HCEC 1CT (cell line): Measurements from ENCODE around the gene FKTN.
A peak's percentile ranks its signal among the peaks of the same experiment; 100 is the strongest.

Experiments
- DNase-seq: peaks from one replicate; pipeline ENCODE4 v3.0.0-alpha.2; 2017

The FKTN gene

DNA sequence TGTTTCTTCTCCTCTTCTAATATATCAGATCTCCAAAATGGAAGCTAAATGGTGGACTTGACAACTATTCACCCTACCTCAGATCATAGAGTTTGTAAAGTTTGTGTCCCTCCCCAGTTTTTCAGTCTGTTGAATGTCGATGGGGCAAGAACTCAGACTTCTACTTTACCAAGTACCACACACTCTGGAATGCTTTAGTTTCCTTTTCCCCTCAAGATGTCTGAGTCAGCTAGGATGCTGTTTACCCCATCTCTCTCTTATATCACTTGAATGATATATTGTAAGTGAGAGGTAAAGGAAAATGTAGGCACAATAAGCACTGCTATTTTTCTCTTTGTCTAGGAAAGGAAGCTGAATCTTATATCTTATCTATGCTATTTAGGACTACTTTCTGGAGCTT is 78.4 kb downstream of the FKTN start:
- no peak for DNase-seq

DNA sequence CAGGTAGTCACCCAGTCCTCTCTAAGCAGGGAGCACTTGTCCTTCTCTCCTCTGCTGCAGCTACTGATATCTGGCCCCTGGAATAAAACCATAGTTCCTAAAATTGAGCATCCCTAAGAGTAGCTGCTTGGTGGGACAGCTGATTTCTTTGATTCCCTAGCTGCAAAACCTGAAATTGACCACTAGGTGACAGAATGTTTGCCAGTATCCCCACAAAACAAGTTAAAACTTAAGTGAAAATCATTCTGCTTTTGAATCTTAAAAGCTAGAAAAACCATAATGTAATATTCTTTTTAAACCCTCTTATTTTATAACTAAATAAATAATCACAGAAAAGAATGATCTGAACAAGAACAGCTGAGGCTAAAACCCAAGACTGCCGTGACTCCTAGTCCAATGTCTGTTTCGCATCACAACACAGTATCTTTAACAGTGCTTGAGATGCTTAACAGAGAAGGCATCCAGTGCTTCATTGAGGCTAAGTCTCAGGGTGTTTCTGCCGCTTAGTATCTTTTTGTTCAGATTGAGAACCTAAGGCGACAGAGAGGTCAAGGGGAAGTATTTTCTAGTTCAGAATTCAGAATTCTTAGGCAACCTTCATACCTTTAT is 80.0 kb downstream of the FKTN start:
- DNase-seq: peak; percentile 21

GRCh38 chr9:105639936-105640335 is 82.0 kb downstream of the FKTN start:
- no peak for DNase-seq

DNA sequence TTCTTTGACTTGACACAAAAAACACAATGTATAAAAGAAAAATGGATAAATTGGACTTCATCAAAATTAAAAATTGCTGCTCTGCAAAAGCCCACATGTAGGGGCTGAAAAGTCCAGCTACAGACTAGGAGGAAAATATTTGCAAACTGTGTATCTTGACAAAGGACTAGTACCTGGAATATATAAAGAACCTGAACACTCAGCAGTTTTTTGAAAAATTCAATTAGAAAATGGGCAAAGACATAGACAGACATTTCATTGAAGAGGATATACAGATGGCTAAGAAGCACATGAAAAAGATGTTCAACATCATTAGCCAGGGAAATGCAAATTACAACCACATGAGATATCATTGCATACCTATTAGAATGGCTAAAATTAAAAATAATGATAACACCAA is 85.9 kb downstream of the FKTN start:
- no peak for DNase-seq

DNA sequence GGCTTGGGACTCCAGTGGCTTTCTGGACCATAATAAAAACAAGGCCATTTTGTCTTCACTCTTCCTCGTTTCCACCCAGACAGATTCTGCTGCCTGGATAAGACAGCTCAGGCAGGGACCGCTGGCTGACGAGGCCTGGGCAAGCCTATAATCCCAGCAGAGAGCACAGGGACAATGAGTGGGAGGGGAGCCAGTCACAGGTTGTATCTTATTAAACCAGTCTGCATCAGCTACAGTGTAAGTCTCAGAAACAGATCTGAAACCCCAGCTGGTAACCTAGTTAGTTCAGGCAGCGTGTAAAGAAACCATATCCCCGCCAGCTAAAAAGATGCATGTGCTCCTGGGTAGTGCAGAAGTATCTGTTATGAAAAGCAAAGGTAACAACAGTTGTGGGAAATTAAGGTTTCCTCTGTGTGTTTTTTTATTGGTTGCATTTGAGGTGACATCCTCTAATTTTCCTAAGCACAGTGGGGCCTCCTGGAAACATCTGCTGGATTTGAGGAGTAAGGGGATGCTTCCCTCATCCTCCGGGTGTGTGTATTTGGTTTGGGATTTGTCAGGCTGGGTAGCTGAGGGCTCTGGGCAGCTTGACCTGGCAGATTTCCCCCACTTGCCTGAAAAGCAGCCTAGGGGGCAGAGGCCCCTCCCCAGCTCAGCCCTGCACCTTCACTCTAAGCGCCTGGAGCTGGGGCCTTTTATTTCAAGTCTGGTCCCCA is 89.1 kb downstream of the FKTN start:
- DNase-seq: no peak

DNA sequence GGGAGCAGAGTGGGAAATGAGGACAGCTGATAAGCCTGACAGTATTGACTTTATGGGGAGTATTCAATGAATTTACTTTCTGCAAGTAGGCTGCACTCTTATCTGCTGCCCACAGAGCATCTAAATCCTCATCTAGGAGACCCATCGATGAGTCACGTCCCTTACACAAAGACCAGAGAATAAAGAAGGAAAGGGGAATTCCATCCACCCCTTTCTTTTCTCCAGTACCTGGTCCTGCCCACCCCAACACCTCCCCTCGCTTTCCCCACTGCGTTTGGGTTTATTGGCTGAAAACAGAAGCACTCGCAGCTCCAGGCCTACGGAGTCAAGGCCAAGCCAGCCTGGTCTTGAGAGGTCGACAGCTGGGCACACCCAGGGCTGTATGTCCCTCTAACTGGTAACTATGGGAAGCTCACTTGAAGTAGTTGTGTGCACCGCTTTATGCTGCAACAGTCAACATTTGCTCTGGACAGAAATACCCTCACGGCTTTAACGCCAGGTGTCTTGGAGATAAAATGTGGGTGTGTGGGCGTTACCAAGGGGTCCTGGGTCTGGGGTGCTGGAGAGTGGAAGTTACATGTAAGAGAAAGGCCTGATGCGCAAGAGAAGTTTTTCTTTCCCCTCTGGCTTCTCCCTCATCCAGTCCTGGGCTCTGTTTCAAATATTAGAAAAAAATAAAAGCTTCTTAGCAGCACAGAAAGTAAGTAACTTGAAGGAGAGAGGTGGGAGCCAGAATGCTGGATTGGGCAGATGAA is 89.8 kb downstream of the FKTN start:
- DNase-seq: no peak

DNA sequence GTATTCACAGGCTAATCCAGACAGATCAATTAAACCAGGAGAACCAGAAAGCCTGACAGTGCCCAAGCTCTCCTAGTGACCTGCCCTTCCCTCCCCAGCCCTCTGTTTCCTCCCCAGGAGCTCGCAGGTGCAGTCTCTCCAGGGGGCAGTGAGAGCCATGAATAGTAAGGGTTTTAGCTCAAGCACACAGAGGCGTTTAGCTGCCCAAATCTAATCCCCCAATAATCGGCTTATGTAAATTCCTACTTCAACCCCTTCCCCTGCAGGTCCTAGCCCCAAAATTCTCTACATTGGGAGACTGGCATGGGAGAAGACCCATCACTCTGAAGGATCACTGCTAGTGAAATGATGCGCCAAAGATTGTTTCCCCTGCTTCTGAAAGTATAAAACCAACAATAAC is 93.9 kb downstream of the FKTN start:
- DNase-seq: no peak

- DNase-seq: no peak
These were observed 98.4 kb downstream of the FKTN start for GRCh38 chr9:105656131-105656921.

DNA sequence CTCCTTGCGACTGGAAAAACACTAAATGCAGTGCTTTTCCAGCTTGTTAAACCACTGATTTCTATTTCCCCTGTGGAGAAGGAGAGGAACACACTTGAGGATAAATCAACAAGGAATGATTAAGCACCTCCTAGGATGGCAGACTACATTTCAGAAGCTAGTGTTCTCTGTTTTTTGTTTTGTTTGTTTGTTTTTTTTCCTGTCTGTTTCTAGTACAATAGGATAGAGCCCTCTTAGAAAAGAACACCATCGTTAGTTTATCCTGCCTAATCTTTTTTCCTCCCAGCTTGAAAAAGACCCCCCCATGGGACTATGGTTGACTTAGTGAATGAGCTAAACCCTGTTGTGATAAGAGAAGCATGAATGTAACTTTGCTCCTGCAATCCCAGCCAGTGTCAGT is 100.4 kb downstream of the FKTN start:
- DNase-seq: no peak

DNA sequence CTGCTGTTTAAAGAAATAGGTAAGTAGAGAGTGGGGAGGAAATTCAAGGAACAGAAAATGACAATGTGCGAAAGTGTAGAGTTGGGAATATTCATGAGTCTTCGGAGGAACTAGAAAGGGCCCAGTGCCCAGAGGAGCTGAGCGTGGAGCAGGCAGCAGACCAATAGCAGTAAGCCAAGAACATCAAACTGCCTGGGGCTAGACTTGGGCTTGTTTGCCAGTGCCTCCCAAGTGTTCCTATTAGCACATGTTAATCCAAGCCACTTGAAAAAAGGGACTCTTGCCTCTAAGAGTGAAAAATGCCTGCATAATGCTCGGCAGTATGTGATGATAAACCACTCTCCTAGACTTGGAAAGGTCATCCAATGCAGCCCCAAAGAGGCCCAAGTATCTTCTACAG is 103.1 kb downstream of the FKTN start:
- no peak for DNase-seq

GRCh38 chr9:105662184-105663104 is 104.5 kb downstream of the FKTN start, which contains the start of gene TAL2:
Gene TAL2, plus strand, starts transcription at chr9:105662457. Its CDS starts 40 bp downstream, at chr9:105662497.
- DNase-seq: no peak

DNA sequence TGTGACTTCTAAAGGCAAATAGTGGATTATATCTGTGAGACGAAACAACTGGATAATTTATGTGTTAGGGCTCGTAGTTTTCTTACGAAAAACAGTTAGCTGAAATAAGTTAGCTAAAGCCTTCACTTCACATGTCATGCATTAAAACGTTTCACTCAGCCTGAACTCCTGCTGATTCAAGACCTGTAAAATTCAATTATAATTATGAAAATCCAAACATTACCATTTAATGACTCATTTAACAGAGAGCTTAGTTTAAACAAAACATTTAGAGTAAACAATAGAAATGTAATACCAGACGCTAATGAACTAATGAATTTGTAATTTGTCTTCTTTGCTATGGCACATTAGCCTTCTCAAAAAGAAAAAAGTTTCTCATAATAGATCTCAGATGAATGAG is 106.0 kb downstream of the FKTN start:
- DNase-seq: no peak

GRCh38 chr9:105667867-105668266 is 109.9 kb downstream of the FKTN start:
- DNase-seq: no peak

- DNase-seq: no peak
These were observed 112.4 kb downstream of the FKTN start for GRCh38 chr9:105670315-105670714.

DNA sequence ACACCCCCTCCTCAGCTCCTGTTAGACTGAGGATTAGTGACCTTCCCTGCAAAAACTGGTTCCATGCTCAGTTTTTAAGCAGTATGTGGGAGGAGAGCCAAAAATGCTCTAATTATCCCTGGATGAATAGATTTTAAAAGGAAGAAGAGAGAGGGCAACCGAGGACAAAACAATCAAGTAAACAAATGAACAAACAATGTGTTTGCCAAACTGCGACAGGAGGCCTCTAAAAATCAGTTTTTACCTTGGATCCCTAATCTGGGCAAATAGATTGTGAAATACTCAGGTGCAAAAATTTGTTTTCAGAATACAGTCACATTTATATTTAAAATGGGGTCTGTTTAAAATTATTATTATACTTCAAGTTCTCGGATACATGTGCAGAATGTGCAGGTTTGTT is 112.8 kb downstream of the FKTN start:
- DNase-seq: no peak

- no peak for DNase-seq
These were observed 114.8 kb downstream of the FKTN start for GRCh38 chr9:105672711-105673234.

DNA sequence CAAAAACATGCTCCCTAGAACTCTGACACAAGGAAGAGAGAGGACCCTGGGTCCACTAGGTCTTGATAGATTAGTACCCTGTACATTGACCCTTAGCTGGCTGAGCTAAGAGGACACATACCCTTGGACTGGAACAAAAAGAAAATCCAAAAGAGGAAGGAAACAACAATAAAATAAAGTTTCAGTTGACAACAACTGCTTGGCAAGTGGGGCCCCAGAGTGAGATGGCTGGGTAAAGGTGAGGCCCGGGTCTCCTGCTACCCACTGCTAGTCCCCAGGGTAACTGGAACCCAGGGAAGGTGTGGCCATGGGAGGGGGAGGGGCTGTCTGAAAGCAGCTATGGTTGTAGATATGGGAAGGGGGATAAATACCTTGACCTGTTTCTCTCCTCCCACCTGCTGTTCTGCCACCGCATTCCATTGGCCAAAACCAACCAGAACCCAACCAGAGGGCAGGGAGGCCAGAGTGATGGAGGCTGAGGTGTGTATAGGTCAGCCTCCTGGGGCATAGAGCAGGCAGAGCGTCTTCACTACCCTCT is 116.0 kb downstream of the FKTN start:
- DNase-seq: no peak

DNA sequence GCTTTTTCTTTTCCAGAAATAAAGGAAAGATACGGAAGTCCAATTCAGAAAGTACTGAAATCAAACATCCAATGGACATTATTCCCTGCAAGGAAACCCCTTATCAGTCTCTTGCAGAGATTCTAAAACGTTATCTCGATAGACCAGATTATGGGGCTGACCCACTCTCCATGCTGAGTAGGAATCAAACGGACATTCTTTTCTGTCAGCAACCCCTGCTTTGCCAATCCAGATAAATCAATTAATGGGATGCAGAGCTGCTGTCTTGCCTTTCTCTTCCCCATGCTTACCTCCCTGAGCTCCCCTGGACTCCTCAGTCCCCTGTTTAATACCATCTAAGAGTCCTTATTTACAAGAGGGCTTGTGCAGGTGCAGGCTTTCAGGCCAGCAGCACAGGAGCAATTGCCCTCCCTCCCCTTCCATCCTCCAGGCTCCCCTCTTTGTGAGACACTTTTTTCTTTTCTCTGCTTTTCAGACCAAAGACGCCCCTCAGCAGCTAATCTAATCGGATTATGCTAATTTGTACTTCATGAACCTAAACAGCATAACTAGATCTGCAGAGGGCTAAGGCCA is 118.5 kb downstream of the FKTN start:
- no peak for DNase-seq

DNA sequence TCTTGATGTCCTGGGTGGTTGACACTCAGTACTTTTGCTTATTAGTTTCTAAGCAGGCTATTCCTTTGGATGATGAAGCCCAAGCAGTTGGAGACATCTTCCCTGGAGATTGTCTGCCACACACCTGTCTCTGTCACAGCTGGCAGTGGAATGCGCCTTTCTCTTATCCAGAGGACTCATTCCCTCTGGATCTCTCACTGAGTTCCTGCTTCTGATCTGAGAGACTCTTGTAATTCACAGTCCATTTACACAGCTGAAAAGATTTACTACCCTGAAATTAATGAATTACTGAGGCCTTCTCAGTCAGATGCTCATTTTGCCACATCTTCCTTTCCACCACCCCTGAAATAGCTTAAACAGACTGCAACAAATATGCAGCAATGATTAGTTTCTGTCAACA is 120.2 kb downstream of the FKTN start:
- DNase-seq: no peak

GRCh38 chr9:105678781-105679180 is 120.8 kb downstream of the FKTN start:
- no peak for DNase-seq
